Gastrocnemius medialis (tissue), 4 donors: Measurements from ENCODE around the gene PCDHGA12. TPM values are rescaled to one million over a fixed set of nuclear protein-coding genes. Genes with fewer than 3 reads are reported as not detected.
A peak's percentile ranks its signal among the peaks of the same experiment; 100 is the strongest.

Experiments used
- ATAC-seq, 2 donors: fragments of 150-250 bp; one replicate each; pipeline ENCODE4 v1.9.1; 2016
- DNase-seq, 2 donors: peaks; one replicate each; pipeline ENCODE4 v3.0.0-alpha.2; 2019
- H3K27ac ChIP-seq, 4 donors: fragments of 200-600 bp; sonication (generic); 1 replicate in 1 of 4; 2 replicates in 3 of 4; pipeline ENCODE4 v1.5.1; 2016 to 2018; ENCODE audit warnings: mild to moderate bottlenecking in 2 of 4, moderate library complexity in 1 of 4
- H3K27me3 ChIP-seq, 3 donors: fragments of 200-600 bp; sonication (generic) in 2 of 3; 1 replicate in 1 of 3; 2 replicates in 2 of 3; pipeline versions ENCODE4 v1.5.1 to v1.6.0; 2016 to 2019; ENCODE audit warnings: mild to moderate bottlenecking in 1 of 3, moderate library complexity in 1 of 3
- H3K36me3 ChIP-seq, 2 donors: fragments of 200-600 bp; sonication (generic) in 1 of 2; one replicate each; pipeline ENCODE4 v1.5.1; 2017 to 2018
- H3K4me1 ChIP-seq, 2 donors: fragments of 200-600 bp; sonication (generic) in 1 of 2; one replicate each; pipeline ENCODE4 v1.5.1; 2016 to 2017; ENCODE audit warnings: mild to moderate bottlenecking in 2 of 2
- H3K4me3 ChIP-seq, 4 donors: fragments of 200-600 bp; sonication (generic) in 3 of 4; 1 replicate in 1 of 4; 2 replicates in 3 of 4; pipeline ENCODE4 v1.5.1; 2016 to 2019; ENCODE audit warnings: mild to moderate bottlenecking in 2 of 4
- H3K9me3 ChIP-seq, 3 donors: fragments of 200-600 bp; sonication (generic) in 2 of 3; 1 replicate in 1 of 3; 2 replicates in 2 of 3; pipeline ENCODE4 v1.5.1; 2016 to 2019
- POLR2A ChIP-seq, 2 donors: fragments of 450-650 bp; IDR thresholded peaks; one replicate each; pipeline ENCODE4 v1.6.1; 2017; ENCODE audit warnings: antibody characterized with exemption in 2 of 2, mild to moderate bottlenecking in 2 of 2, moderate library complexity in 2 of 2
- in situ Hi-C, 4 donors: fragments of 200-750 bp; cut with MboI; loops; one replicate each; pipeline versions ENCODE4 v1.15.0 to v1.8.0; 2017; ENCODE audit warnings: low sequenced_read_pairs in 4 of 4
- intact Hi-C: fragments of 100-400 bp; cut with DNase I; formaldehyde crosslinking; loops from one replicate; pipeline ENCODE4 v1.15.1; 2023; ENCODE audit warnings: low total_unique reads
- total RNA-seq, 4 donors: library from RNA; depleted of rRNA; stranded (reverse); fragments of >200 nt; gene quantifications; one replicate each; pipeline versions ENCODE4 v1.1.0 to v1.2.3, GENCODE V29; 2016
- TF ChIP-seq, protein P1 (sequence below), 5 experiments: fragments of 450-650 bp in 3 of 5; fragments of 200-600 bp in 2 of 5; sonication (generic) in 2 of 5; IDR thresholded peaks in 4 of 5; conservative IDR thresholded peaks in 1 of 5; 1 replicate in 4 of 5; 2 replicates in 1 of 5; pipeline ENCODE4 v1.5.1; 2016 to 2019; ENCODE audit warnings: antibody characterized with exemption in 5 of 5, mild to moderate bottlenecking in 3 of 5, moderate library complexity in 3 of 5

Gene PCDHGA12
- 1 to 10 TPM; 1.1 to 5.4 (median 1.7) TPM for total RNA-seq

DNA sequence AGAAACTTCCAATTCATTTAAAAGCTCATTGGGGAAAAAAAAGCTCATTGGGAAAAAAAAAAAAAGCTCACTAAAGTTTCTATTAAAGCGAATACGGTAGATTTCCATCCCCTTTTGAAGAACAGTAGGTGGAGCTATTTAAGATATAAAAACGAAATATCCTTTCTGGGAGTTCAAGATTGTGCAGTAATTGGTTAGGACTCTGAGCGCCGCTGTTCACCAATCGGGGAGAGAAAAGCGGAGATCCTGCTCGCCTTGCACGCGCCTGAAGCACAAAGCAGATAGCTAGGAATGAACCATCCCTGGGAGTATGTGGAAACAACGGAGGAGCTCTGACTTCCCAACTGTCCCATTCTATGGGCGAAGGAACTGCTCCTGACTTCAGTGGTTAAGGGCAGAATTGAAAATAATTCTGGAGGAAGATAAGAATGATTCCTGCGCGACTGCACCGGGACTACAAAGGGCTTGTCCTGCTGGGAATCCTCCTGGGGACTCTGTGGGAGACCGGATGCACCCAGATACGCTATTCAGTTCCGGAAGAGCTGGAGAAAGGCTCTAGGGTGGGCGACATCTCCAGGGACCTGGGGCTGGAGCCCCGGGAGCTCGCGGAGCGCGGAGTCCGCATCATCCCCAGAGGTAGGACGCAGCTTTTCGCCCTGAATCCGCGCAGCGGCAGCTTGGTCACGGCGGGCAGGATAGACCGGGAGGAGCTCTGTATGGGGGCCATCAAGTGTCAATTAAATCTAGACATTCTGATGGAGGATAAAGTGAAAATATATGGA lies at the start of gene PCDHGA12:
PCDHGA12 (plus strand) TSS at position 176 of the 782 bp plus-strand sequence; CDS start at position 429, 253 bp downstream.
- Histone ChIP-seq H3K9me3 (no peaks in the 10 kb centered on the region), H3K36me3 (no peaks in the 10 kb centered on the region), H3K27ac (peak within 1 kb of the TSS; percentile 33 to 62 (median 46)), H3K4me3 (peak within 1 kb of the TSS; percentile 39 to 48 (median 40)), H3K4me1 (peaks cover 0 to 10% of the 10 kb centered on the region in 2 donors), H3K27me3 (no peaks in the 10 kb centered on the region)
- in situ Hi-C loops: no loop called here
- DNase-seq (peak; percentile 62 to 78), ATAC-seq (peak; percentile 89 to 97)
- TF ChIP-seq, protein P1, sequence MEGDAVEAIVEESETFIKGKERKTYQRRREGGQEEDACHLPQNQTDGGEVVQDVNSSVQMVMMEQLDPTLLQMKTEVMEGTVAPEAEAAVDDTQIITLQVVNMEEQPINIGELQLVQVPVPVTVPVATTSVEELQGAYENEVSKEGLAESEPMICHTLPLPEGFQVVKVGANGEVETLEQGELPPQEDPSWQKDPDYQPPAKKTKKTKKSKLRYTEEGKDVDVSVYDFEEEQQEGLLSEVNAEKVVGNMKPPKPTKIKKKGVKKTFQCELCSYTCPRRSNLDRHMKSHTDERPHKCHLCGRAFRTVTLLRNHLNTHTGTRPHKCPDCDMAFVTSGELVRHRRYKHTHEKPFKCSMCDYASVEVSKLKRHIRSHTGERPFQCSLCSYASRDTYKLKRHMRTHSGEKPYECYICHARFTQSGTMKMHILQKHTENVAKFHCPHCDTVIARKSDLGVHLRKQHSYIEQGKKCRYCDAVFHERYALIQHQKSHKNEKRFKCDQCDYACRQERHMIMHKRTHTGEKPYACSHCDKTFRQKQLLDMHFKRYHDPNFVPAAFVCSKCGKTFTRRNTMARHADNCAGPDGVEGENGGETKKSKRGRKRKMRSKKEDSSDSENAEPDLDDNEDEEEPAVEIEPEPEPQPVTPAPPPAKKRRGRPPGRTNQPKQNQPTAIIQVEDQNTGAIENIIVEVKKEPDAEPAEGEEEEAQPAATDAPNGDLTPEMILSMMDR (IDR thresholded peaks at IDR 0.05 in 4 of 5, conservative IDR thresholded peaks at IDR 0.05 in 1 of 5): peak; percentile 52 to 71 (median 55)
- no peak for TF ChIP-seq POLR2A (IDR thresholded peaks at IDR 0.05)
- intact Hi-C loops: loop anchor here (1.0 to 2.0 kb wide), 2 partner anchors 46 to 94 kb away; no protein-coding TSS in a partner anchor

DNA sequence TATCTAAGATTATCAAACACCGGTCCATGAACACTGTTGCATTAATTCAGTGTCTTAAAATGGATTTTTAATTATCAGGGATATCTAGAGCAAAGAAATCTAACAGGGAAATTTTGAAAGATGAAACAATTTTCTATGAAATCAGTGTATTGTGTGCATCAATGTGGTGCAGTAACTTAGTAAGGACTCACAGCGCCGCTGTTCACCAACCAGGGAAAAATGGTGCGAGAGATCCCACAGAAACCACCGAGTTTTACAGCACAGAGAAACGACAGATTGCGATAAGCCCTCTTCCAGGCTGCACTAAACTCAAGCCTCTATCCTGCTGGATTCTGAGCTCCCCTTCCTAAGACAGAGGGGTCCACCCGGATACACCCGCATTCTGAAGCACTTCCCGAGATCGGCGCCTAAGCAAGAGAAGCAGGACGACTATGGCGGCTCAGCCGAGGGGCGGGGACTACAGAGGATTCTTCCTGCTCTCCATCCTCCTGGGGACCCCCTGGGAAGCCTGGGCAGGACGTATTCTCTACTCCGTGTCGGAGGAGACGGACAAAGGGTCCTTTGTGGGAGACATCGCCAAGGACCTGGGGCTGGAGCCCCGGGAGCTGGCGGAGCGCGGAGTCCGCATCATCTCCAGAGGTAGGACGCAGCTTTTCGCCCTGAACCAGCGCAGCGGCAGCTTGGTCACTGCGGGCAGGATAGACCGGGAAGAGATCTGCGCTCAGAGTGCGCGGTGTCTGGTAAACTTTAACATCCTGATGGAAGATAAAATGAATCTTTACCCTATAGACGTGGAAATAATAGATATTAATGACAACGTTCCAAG lies 47.6 kb upstream of the PCDHGA12 start, which contains the start of gene PCDHGA7:
PCDHGA7 (plus strand) TSS at position 274 of the 826 bp plus-strand sequence; CDS start at position 432, 158 bp downstream.
- DNase-seq (no peak), ATAC-seq (peak in 1 of 2 donors; percentile 59)
- Histone ChIP-seq H3K4me3 (peak within 1 kb of the TSS; percentile 36 to 58 (median 46)), H3K36me3 (no peaks in the 10 kb centered on the region), H3K27me3 (peaks cover 0 to 6% (median 0%) of the 10 kb centered on the region in 3 donors), H3K27ac (no peak within 1 kb of the TSS), H3K9me3 (no peaks in the 10 kb centered on the region), H3K4me1 (peaks cover 0 to 4% of the 10 kb centered on the region in 2 donors)
- intact Hi-C loops: no loop called here
- in situ Hi-C loops: no loop called here
- TF ChIP-seq, protein P1 (IDR thresholded peaks at IDR 0.05 in 4 of 5, conservative IDR thresholded peaks at IDR 0.05 in 1 of 5): peak in 4 of 5 experiments; percentile 9 to 44 (median 22)
- TF ChIP-seq POLR2A (IDR thresholded peaks at IDR 0.05): no peak

DNA sequence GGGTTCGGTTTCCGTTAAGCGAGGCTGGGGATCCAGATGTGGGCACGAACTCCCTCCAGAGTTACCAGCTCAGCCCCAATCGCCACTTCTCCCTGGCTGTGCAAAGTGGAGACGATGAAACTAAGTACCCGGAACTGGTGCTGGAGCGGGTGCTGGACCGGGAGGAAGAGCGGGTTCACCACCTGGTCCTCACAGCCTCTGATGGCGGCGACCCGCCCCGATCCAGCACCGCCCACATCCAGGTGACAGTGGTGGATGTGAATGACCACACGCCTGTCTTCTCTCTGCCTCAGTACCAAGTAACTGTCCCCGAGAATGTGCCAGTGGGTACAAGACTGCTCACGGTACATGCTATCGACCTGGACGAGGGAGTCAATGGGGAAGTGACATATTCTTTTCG lies 47.0 kb upstream of the PCDHGA12 start:
- no peak overlapping the region for H3K27ac ChIP-seq
- DNase-seq (no peak), ATAC-seq (no peak)
- intact Hi-C loops: no loop called here
- H3K36me3 ChIP-seq: no peaks in the 10 kb centered on the region
- H3K4me3 ChIP-seq: peak overlapping the region in 2 of 4 donors; percentile 48 to 58
- peaks cover 0 to under 1% (median 0%) of the 10 kb centered on the region in 3 donors for H3K9me3 ChIP-seq
- in situ Hi-C loops: no loop called here
- TF ChIP-seq, protein P1 (IDR thresholded peaks at IDR 0.05 in 4 of 5, conservative IDR thresholded peaks at IDR 0.05 in 1 of 5): no peak
- TF ChIP-seq POLR2A (IDR thresholded peaks at IDR 0.05): no peak
- H3K4me1 ChIP-seq: peaks cover 0 to 4% of the 10 kb centered on the region in 2 donors
- peaks cover 0 to 6% (median 0%) of the 10 kb centered on the region in 3 donors for H3K27me3 ChIP-seq

DNA sequence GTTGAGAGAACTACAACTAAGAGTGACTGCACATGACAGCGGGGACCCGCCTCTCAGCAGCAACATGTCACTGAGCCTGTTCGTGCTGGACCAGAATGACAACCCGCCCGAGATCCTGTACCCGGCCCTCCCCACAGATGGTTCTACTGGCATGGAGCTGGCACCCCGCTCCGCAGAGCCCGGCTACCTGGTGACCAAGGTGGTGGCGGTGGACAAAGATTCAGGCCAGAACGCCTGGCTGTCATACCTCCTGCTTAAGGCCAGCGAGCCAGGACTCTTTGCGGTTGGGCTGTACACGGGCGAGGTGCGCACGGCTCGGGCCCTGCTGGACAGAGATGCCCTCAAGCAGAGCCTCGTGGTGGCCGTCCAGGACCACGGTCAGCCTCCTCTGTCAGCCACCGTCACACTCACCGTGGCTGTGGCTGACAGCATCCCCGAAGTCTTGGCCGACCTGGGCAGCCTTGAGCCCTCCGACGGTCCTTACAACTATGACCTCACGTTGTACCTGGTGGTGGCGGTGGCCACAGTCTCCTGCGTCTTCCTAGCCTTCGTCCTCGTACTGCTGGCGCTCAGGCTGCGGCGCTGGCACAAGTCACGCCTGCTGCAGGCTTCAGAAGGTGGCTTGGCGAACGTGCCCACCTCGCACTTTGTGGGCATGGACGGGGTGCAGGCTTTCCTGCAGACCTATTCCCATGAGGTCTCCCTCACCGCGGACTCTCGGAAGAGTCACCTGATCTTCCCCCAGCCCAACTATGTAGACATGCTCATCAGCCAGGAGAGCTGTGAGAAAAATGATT lies 45.6 kb upstream of the PCDHGA12 start:
- in situ Hi-C loops: no loop called here
- peaks cover 0 to 5% (median 5%) of the 10 kb centered on the region in 3 donors for H3K9me3 ChIP-seq

More for the DNA sequence above, 45.6 kb upstream of the PCDHGA12 start:
- ATAC-seq (no peak), DNase-seq (no peak)
- intact Hi-C loops: no loop called here
- Histone ChIP-seq H3K27ac (no peak overlapping the region), H3K4me1 (peaks cover under 1 to 4% of the 10 kb centered on the region in 2 donors), H3K4me3 (no peak overlapping the region), H3K36me3 (no peaks in the 10 kb centered on the region), H3K27me3 (peaks cover 0 to 6% (median 2%) of the 10 kb centered on the region in 3 donors)
- no peak for TF ChIP-seq POLR2A (IDR thresholded peaks at IDR 0.05)
- TF ChIP-seq, protein P1 (IDR thresholded peaks at IDR 0.05 in 4 of 5, conservative IDR thresholded peaks at IDR 0.05 in 1 of 5): no peak
